HepG2 (cell line): ENCODE results near the gene CEL. TPM values are rescaled to one million over a fixed set of nuclear protein-coding genes. Genes with fewer than 3 reads are reported as not detected.

Experiments
- ATAC-seq: fragments of 200-7000 bp; cut with Tn5 transposase; 3 replicates; pipeline ENCODE4 v1.9.1; 2020; ENCODE audit warnings: mild to moderate bottlenecking, moderate library complexity
- BruUV-seq: library from RNA; stranded (reverse); fragments of 400-500 nt; replicated peaks from 2 replicates; lab custom pipeline; 2021; lab: Mats Ljungman, UMichigan
- CTCF ChIA-PET: fragments of 300-600 bp; formaldehyde crosslinking; extraction: SDS; loops from one replicate; lab custom pipeline; 2021; ENCODE audit warnings: low total read pairs, inconsistent platforms, low intra/inter-chr PET ratio; lab: Yijun Ruan, JAX
- POLR2A ChIA-PET: fragments of 350-600 bp; sonication (Branson Sonifier 250); formaldehyde crosslinking; loops from one replicate; lab custom pipeline; 2020; ENCODE audit warnings: antibody characterized with exemption, inconsistent platforms; lab: Yijun Ruan, JAX
- DNase-seq: peaks from one replicate; pipeline ENCODE4 v3.0.0-alpha.2; 2015; ENCODE audit warnings: low spot score
- FAIRE-seq: peaks from 3 replicates; lab custom pipeline; 2011; peaks lifted over from hg19 to GRCh38; lab: Jason Lieb, UNC
- H2AFZ ChIP-seq: one replicate; pipeline ENCODE4 v1.6.1; 2011; ENCODE audit warnings: low read length, inconsistent platforms
- H3K27ac ChIP-seq: fragments of 300-600 bp; 3 replicates; pipeline ENCODE4 v1.8.0; 2011; ENCODE audit warnings: mixed run types, mild to moderate bottlenecking, mixed read lengths, low read length, inconsistent platforms; ENCODE audit not compliant: insufficient read depth; ENCODE audit errors: extremely low read length
- H3K27me3 ChIP-seq, 2 experiments: fragments of 200-600 bp in 1 of 2; 2 replicates in 1 of 2; 3 replicates in 1 of 2; pipeline versions ENCODE4 v1.6.0 to v1.8.0; 2011; ENCODE audit warnings: low read length in 2 of 2, mild to moderate bottlenecking in 2 of 2, moderate library complexity in 2 of 2, inconsistent platforms in 1 of 2; ENCODE audit not compliant: insufficient read depth in 2 of 2, control insufficient read depth in 1 of 2
- H3K36me3 ChIP-seq, 2 experiments: fragments of 200-600 bp in 1 of 2; replicated peaks in 1 of 2; 2 replicates in 1 of 2; 3 replicates in 1 of 2; pipeline versions ENCODE4 v1.5.1 to v1.8.0; 2011; ENCODE audit warnings: low read length in 2 of 2, inconsistent platforms in 1 of 2; ENCODE audit not compliant: insufficient read depth in 2 of 2, control insufficient read depth in 1 of 2
- H3K4me1 ChIP-seq: 2 replicates; pipeline ENCODE4 v1.5.1; 2012; ENCODE audit warnings: low read length, inconsistent platforms; ENCODE audit not compliant: insufficient read depth
- H3K4me2 ChIP-seq: 2 replicates; pipeline ENCODE4 v1.6.0; 2011; ENCODE audit warnings: low read depth, low read length, inconsistent platforms
- H3K4me3 ChIP-seq, 3 experiments: fragments of 200-600 bp in 1 of 3; sonication (generic), shearing (Covaris generic) in 1 of 3; replicated peaks in 1 of 3; 2 replicates each; pipeline ENCODE4 v1.5.1; 2011 to 2016; ENCODE audit warnings: low read length in 3 of 3, inconsistent platforms in 2 of 3, low read depth in 2 of 3, mild to moderate bottlenecking in 2 of 3, control low read depth in 1 of 3, mixed read lengths in 1 of 3; ENCODE audit not compliant: insufficient read depth in 1 of 3
- H3K79me2 ChIP-seq: one replicate; pipeline ENCODE4 v1.6.1; 2011; ENCODE audit warnings: low read length, inconsistent platforms; ENCODE audit not compliant: insufficient read depth
- H3K9ac ChIP-seq: 2 replicates; pipeline ENCODE4 v1.6.0; 2011; ENCODE audit warnings: mild to moderate bottlenecking, low read depth, low read length, inconsistent platforms; ENCODE audit not compliant: insufficient read depth
- H3K9me3 ChIP-seq: 2 replicates; pipeline ENCODE4 v1.5.1; 2012; ENCODE audit warnings: mild to moderate bottlenecking, low read length
- H4K20me1 ChIP-seq: 2 replicates; pipeline ENCODE4 v1.6.0; 2011; ENCODE audit warnings: inconsistent platforms, mild to moderate bottlenecking, low read length, moderate library complexity; ENCODE audit not compliant: insufficient read depth
- ATM ChIP-seq: fragments of 450-650 bp; IDR thresholded peaks from 2 replicates; pipeline ENCODE4 v1.7.1; 2017; ENCODE audit warnings: mild to moderate bottlenecking, borderline replicate concordance
- BCL6 ChIP-seq: IDR thresholded peaks from 2 replicates; pipeline ENCODE4 v1.6.1; 2016; ENCODE audit warnings: missing genetic modification reagents, missing compliant biosample characterization
- ISL2 ChIP-seq: sonication (generic); formaldehyde crosslinking; IDR thresholded peaks from 2 replicates; pipeline ENCODE4 v1.5.0; 2020; ENCODE audit warnings: missing genetic modification reagents
- KDM4B ChIP-seq: sonication (generic); formaldehyde crosslinking; IDR thresholded peaks from 2 replicates; pipeline ENCODE4 v1.4.0; 2020; ENCODE audit warnings: missing genetic modification reagents
- MTA1 ChIP-seq: sonication (generic); formaldehyde crosslinking; IDR thresholded peaks from 2 replicates; pipeline ENCODE4 v1.4.0; 2020; ENCODE audit warnings: missing genetic modification reagents, mild to moderate bottlenecking, borderline replicate concordance
- NBN ChIP-seq: fragments of 450-650 bp; conservative IDR thresholded peaks from 2 replicates; pipeline ENCODE4 v1.6.1; 2017
- PAF1 ChIP-seq: IDR thresholded peaks from 2 replicates; pipeline ENCODE4 v1.6.1; 2016; ENCODE audit warnings: missing genetic modification reagents, missing compliant biosample characterization
- XBP1 ChIP-seq: sonication (generic); formaldehyde crosslinking; IDR thresholded peaks from 2 replicates; pipeline ENCODE4 v1.5.0; 2020; ENCODE audit warnings: missing genetic modification reagents
- ZBTB1 ChIP-seq: sonication (generic); formaldehyde crosslinking; IDR thresholded peaks from 2 replicates; pipeline ENCODE4 v1.4.0; 2020; ENCODE audit warnings: missing genetic modification reagents, borderline replicate concordance
- ZFP37 ChIP-seq: sonication (generic); formaldehyde crosslinking; IDR thresholded peaks from 2 replicates; pipeline ENCODE4 v1.4.0; 2020; ENCODE audit warnings: missing genetic modification reagents, borderline replicate concordance
- ZNF3 ChIP-seq: IDR thresholded peaks from 2 replicates; pipeline ENCODE4 v1.7.0; 2017; ENCODE audit warnings: inconsistent platforms
- ZNF33A ChIP-seq: sonication (generic); formaldehyde crosslinking; IDR thresholded peaks from 2 replicates; pipeline ENCODE4 v1.5.1; 2020; ENCODE audit warnings: missing genetic modification reagents, mild to moderate bottlenecking, moderate library complexity, borderline replicate concordance
- ZNF484 ChIP-seq: sonication (generic); formaldehyde crosslinking; IDR thresholded peaks from 2 replicates; pipeline ENCODE4 v1.5.1; 2020; ENCODE audit warnings: mild to moderate bottlenecking, low read depth, missing genetic modification reagents, borderline replicate concordance
- ZNF510 ChIP-seq: sonication (generic); formaldehyde crosslinking; IDR thresholded peaks from 2 replicates; pipeline ENCODE4 v1.4.0; 2020; ENCODE audit warnings: low read depth, mild to moderate bottlenecking, missing genetic modification reagents
- ZNF558 ChIP-seq: sonication (generic); formaldehyde crosslinking; IDR thresholded peaks from 2 replicates; pipeline ENCODE4 v1.9.0; 2022; ENCODE audit warnings: mild to moderate bottlenecking, missing genetic modification reagents, borderline replicate concordance
- ZNF75D ChIP-seq: sonication (generic); formaldehyde crosslinking; IDR thresholded peaks from 2 replicates; pipeline ENCODE4 v1.8.1; 2023; ENCODE audit warnings: missing genetic modification reagents, mild to moderate bottlenecking, borderline replicate concordance
- ZSCAN12 ChIP-seq: sonication (generic); formaldehyde crosslinking; IDR thresholded peaks from 2 replicates; pipeline ENCODE4 v1.9.0; 2021; ENCODE audit warnings: mild to moderate bottlenecking, missing genetic modification reagents
- ZSCAN29 ChIP-seq: sonication (generic); formaldehyde crosslinking; conservative IDR thresholded peaks from 2 replicates; pipeline ENCODE4 v1.4.0; 2020; ENCODE audit warnings: mild to moderate bottlenecking, missing genetic modification reagents
- WGBS: methylation state at CpG from one replicate; pipeline ENCODE4 v1.1.6; 2017; ENCODE audit warnings: low lambda C conversion rate; 5-methylcytosine and 5-hydroxymethylcytosine counted together
- in situ Hi-C: cut with HindIII; loops from 2 replicates; pipeline ENCODE4 v1.10.0; 2017; ENCODE audit warnings: low pct_unique_long_range_greater_than_20kb; ENCODE audit not compliant: extremely low pct_ligation_motif_present
- intact Hi-C: fragments of 100-400 bp; cut with micrococcal nuclease; formaldehyde crosslinking; loops from one replicate; pipeline ENCODE4 v1.10.0; 2022; ENCODE audit not compliant: unreplicated experiment
- polyA plus RNA-seq, 8 experiments: library from polyadenylated mRNA; depleted of rRNA in 3 of 8; stranded (reverse) in 7 of 8; unstranded in 1 of 8; fragments of >200 nt; fragmentation: Illumina TruSeq in 4 of 8; extraction: Trizol in 4 of 8; gene quantifications; 2 replicates each; pipeline versions ENCODE4 v1.2.1 to v1.2.3, GENCODE V29; 2011 to 2016; ENCODE audit warnings: low read depth in 4 of 8, missing spikeins in 1 of 8, mixed read lengths in 1 of 8; ENCODE audit not compliant: insufficient read depth in 1 of 8
- total RNA-seq, 5 experiments: library from RNA; depleted of rRNA; stranded (reverse); fragments of >200 nt; fragmentation: Illumina TruSeq; extraction: Trizol; gene quantifications; 2 replicates each; pipeline ENCODE4 v1.2.3, GENCODE V29; 2016; ENCODE audit warnings: low read depth in 1 of 5
- TF ChIP-seq, protein P1 (sequence below): sonication (generic); formaldehyde crosslinking; IDR thresholded peaks from 2 replicates; pipeline ENCODE4 v1.4.0; 2020; ENCODE audit warnings: missing genetic modification reagents, borderline replicate concordance
- TF ChIP-seq, protein P2 (sequence below): sonication (generic); formaldehyde crosslinking; IDR thresholded peaks from 2 replicates; pipeline ENCODE4 v1.4.0; 2020; ENCODE audit warnings: missing genetic modification reagents

The CEL gene
- total and polyA plus RNA-seq, 2 of the 13 experiments (the other 11 are each of a cell fraction or from before 2014, with no cell fraction given): 0.63 to 1.5 TPM

DNA sequence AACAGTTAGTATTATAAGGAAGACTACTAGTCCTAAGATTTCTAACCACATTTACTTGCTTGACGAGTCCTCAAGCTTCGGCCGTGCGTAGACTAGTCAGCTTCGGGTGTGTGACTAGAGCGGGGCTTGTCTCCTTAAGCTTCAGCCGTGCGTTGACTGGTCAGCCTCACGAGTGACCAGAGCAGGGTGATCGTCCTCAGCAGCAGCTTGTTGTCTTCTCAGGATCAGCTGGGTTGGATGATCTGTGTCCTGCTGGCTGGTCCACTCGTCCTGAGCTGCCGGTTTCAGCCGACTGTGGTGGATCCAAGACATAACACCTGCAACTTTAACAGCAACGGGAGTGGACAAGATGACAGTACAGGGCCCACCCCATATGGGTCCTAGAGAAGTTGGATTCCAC lies 16.7 kb downstream of the CEL start:
- CTCF ChIA-PET: no interaction called here
- FAIRE-seq: no peak
- BruUV-seq: no TSS peak
- no peaks in the 10 kb centered on the region for H4K20me1 ChIP-seq
- H3K27me3 ChIP-seq: peaks cover 0 to 19% of the 10 kb centered on the region in 2 experiments; a peak in 1 of 5 replicates
- TF ChIP-seq ISL2 (no peak), ZNF484 (no peak), ZNF510 (CRISPR knock-in tag) (no peak), BCL6 (CRISPR knock-in tag) (no peak), ZNF3 (CRISPR knock-in tag) (no peak), ZNF75D (CRISPR knock-in tag) (no peak), NBN (no peak), ATM (no peak), KDM4B (CRISPR knock-in tag) (no peak), ZNF558 (CRISPR knock-in tag) (no peak), MTA1 (CRISPR knock-in tag) (no peak), XBP1 (CRISPR knock-in tag) (no peak), ZNF33A (CRISPR knock-in tag) (no peak), ZBTB1 (CRISPR knock-in tag) (no peak), ZSCAN12 (CRISPR knock-in tag) (no peak), PAF1 (no peak), ZFP37 (CRISPR knock-in tag) (no peak), ZSCAN29 (CRISPR knock-in tag) (no peak)
- TF ChIP-seq, protein P1, sequence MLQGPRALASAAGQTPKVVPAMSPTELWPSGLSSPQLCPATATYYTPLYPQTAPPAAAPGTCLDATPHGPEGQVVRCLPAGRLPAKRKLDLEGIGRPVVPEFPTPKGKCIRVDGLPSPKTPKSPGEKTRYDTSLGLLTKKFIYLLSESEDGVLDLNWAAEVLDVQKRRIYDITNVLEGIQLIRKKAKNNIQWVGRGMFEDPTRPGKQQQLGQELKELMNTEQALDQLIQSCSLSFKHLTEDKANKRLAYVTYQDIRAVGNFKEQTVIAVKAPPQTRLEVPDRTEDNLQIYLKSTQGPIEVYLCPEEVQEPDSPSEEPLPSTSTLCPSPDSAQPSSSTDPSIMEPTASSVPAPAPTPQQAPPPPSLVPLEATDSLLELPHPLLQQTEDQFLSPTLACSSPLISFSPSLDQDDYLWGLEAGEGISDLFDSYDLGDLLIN (CRISPR knock-in tag): no peak
- TF ChIP-seq, protein P2, sequence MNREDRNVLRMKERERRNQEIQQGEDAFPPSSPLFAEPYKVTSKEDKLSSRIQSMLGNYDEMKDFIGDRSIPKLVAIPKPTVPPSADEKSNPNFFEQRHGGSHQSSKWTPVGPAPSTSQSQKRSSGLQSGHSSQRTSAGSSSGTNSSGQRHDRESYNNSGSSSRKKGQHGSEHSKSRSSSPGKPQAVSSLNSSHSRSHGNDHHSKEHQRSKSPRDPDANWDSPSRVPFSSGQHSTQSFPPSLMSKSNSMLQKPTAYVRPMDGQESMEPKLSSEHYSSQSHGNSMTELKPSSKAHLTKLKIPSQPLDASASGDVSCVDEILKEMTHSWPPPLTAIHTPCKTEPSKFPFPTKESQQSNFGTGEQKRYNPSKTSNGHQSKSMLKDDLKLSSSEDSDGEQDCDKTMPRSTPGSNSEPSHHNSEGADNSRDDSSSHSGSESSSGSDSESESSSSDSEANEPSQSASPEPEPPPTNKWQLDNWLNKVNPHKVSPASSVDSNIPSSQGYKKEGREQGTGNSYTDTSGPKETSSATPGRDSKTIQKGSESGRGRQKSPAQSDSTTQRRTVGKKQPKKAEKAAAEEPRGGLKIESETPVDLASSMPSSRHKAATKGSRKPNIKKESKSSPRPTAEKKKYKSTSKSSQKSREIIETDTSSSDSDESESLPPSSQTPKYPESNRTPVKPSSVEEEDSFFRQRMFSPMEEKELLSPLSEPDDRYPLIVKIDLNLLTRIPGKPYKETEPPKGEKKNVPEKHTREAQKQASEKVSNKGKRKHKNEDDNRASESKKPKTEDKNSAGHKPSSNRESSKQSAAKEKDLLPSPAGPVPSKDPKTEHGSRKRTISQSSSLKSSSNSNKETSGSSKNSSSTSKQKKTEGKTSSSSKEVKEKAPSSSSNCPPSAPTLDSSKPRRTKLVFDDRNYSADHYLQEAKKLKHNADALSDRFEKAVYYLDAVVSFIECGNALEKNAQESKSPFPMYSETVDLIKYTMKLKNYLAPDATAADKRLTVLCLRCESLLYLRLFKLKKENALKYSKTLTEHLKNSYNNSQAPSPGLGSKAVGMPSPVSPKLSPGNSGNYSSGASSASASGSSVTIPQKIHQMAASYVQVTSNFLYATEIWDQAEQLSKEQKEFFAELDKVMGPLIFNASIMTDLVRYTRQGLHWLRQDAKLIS: no peak
- POLR2A ChIA-PET: interaction anchor here (1.9 kb wide), 1 partner anchor 48 kb away, joined by 5 read pairs; the partner anchor contains the start of gene GTF3C5
- no peak overlapping the region for H3K9ac ChIP-seq
- H2AFZ ChIP-seq: no peak overlapping the region
- H3K79me2 ChIP-seq: no peaks in the 10 kb centered on the region
- H3K4me1 ChIP-seq: peaks cover 33% of the 10 kb centered on the region
- 48% methylated on average over 10 of the region's 14 CpGs for WGBS
- H3K27ac ChIP-seq: no peak overlapping the region
- intact Hi-C loops: no loop called here
- in situ Hi-C loops: no loop called here
- DNase-seq: no peak
- no peaks in the 10 kb centered on the region for H3K9me3 ChIP-seq
- H3K36me3 ChIP-seq: no peaks in the 10 kb centered on the region
- no peak overlapping the region for H3K4me3 ChIP-seq
- ATAC-seq: no peak
- no peak overlapping the region for H3K4me2 ChIP-seq
